Fibroblast of the conjunctiva (primary cell): Measurements from ENCODE around the gene PLXNC1.

Source experiments
- DNase-seq: peaks from one replicate; pipeline ENCODE4 v3.0.0-alpha.2; 2010; ENCODE audit warnings: low read depth

The PLXNC1 gene

GRCh38 chr12:94157981-94158411 is 9.6 kb downstream of the PLXNC1 start:
- no peak for DNase-seq

GRCh38 chr12:94158666-94159065 is 10.3 kb downstream of the PLXNC1 start:
- DNase-seq = no peak

DNA sequence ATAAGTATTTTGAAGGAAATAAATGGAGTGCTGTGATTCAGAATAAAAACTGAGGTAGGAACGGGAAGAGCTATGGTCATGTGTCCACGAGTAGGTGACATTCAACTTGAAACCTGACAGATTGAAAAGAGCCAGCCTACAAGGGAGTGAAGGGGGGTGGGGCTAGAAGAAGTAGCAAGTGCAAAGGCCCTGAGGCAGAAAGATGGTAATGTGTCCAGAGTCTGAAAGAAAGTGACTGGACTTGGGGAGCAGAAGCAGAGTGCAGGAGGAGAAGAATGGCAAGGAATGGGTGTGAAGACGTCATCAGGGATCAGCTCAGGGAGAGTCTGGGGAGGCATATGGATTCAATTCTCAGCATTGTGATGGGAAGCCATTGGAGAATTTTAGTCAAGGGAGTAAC is 13.7 kb downstream of the PLXNC1 start:
- DNase-seq = no peak

DNA sequence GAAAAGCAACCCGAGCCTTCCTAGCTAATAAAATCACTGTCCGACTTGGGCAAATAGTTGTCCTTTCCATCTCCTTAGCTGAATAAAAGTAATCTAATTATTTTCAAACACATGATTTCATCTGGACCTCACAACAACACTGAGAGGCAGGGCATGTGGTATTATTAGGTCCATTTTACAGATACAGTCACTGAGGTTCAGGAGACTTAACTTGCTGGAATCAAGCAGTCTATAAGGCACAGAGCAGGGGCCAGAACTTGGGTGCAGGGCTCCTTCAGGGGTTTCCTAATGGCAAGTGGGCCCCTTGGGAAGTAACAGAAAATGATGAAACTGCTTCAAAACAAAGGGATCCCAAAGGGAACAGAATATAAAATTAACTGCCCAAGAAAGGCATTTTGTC is 15.5 kb downstream of the PLXNC1 start:
- no peak for DNase-seq

- no peak for DNase-seq
Measured at GRCh38 chr12:94165138-94165537, 16.8 kb downstream of the PLXNC1 start.

DNA sequence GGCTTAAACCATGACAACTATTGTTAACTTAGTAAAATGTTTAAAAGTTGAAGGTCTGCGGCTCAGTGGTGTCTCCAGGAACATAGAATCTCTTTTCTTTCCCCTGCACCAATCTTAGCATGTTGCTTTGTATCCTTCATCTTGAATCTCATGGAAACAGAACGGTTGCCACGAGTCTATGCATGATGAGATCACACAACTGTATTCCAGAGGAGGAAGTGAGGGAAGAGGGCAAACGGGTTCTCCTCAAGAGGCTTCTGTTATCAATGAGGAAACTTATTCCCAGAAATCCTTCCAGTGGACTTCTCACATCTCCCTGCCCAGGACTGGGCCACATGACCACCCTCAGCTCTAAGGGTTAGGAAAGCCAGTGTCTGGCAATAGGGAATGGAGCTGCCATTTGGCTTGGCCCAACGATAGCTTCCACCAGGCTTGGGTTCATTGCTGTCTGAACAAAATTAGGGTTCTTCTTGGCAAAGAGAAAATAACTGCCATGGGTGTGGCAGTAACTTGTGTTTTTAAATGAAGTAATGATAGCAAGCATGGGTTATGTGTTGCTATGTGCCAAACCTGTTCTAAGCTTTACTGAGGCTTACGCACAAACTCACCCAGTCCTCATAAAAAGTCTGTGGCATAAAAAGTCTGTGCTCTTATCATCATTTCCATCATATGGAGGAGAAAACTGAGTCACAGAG is 17.4 kb downstream of the PLXNC1 start:
- DNase-seq = no peak

- DNase-seq = no peak
Measured at GRCh38 chr12:94167071-94167755, 18.8 kb downstream of the PLXNC1 start.

DNA sequence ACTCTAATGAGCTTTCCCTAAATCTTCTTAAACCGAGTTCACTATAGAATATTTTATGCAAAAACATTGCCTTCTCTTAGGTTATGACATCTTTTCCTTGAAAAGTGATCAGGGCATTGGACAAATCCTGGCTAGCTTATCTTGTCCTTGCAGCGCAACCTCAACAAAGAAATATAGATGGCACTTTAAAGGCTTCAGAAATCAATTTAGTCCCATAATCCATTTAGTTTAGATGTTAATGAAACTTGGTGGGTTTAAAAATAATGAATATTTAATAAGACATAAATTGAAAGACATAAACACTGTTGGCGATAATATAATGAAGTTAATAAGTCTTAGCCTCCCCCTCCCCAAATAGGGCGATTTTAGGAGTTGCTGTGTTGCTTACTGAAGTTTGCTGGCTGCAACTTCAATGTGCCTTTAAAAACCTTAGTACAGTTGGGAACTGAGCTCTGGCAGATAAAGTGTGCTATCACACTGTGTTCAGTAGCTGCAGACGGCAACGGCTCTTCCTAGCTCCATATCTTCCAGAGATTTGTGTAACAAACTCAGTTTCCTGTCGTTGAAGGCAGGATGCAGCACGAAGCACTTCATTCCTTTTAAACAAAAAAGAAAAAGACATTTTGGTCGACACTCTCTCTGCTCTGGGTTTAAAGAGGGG is 19.5 kb downstream of the PLXNC1 start:
- DNase-seq = no peak

DNA sequence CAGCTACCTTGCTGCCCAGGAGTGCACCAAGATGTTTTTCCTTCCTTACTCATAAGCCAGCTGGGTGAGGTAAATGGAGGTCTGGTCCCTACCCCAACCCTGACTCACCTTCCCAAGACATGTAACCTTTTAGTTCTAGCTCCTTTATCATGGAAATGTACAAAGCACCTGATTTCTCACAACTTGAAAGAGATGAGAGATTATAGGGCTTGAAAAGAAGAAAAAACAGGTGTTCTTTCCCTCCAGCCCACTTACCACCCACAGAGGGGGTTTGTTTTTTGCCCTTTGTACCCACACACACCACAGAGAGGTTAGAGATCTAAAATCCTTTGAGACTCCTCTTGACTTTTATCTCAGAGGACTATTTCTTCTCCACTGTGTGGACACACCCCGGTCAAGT is 21.1 kb downstream of the PLXNC1 start:
- no peak for DNase-seq

GRCh38 chr12:94169966-94170689 is 21.8 kb downstream of the PLXNC1 start:
- DNase-seq = no peak

- DNase-seq = no peak
Measured at GRCh38 chr12:94170690-94171594, 22.6 kb downstream of the PLXNC1 start.

- DNase-seq = no peak
Measured at GRCh38 chr12:94171595-94171930, 23.2 kb downstream of the PLXNC1 start.

GRCh38 chr12:94172031-94172430 is 23.7 kb downstream of the PLXNC1 start:
- peak; percentile 16 for DNase-seq

GRCh38 chr12:94172973-94173372 is 24.6 kb downstream of the PLXNC1 start:
- peak; percentile 84 for DNase-seq

DNA sequence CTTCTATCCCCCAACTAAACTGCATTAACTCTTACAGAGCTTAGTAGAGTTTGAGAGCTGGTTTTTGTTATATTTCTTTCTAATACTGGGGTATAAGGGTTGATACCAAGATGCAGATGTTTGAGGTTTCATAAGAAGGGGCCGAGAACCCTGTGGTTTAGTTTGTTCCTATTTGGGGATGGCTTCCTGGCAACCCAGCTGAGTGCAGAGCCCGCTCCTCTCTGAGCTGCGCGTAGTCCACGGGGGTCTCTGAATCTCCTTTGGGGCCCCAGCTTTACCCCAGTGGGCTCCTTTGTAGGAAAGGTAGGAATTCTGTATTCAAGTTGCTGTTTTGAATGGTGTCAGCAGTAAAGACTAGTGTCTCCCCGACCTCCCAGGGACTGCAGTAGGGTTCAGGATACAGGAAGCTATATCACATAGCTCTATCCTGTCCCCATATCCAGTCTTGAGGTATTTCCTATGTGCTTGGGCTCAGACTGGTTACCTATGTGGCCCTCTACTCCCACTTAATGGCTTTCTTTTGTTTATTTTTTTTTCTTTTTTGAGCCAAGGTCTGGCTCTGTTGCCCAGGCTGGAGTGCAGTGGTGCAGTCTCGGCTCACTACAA is 25.4 kb downstream of the PLXNC1 start:
- DNase-seq = no peak

- DNase-seq = no peak
Measured at GRCh38 chr12:94174576-94174975, 26.2 kb downstream of the PLXNC1 start.

- no peak for DNase-seq
Measured at GRCh38 chr12:94175763-94176668, 27.6 kb downstream of the PLXNC1 start.

GRCh38 chr12:94178054-94178453 is 29.7 kb downstream of the PLXNC1 start:
- no peak for DNase-seq

DNA sequence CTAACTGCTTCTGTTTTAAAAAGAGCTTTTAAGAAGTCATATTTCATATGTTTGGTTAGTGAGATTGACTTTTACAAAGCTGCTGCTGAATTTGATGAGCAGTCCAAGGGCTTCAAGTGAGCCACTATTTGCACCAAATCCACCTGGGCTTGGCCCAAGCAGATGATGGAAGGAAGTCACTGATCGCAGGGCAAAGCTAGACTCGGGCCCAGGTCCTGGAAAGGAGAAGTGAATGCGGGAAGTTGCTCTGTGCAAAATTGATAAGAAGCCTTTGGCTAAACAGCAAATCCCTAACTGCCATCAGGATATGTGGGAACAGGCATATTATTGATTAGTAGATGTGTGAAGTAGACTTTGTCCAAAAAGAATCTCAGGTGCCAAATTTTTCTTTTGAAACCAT is 30.5 kb downstream of the PLXNC1 start:
- DNase-seq = no peak

DNA sequence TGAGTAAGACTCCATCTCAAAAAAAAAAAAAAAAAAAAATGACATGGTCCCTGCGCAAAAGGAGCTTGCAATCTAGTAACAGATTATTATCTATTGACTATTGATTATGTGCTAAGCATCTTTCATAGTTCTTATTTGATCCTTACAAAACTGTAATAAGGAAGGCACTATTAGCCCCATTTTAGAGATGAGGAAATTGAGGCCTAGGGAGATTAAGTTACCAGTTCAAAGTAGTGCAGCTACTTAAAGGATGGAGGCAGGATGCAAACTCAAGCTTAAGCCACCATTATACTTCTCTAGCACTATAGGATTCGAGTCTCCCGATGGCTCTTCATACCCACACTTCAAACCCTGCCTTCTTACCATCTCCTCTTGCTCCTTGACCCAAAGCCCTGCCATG is 31.3 kb downstream of the PLXNC1 start:
- DNase-seq = no peak
